ENCODE measurements around the gene SRPX2.

SRPX2 gene

GRCh38 chrX:100685284-100685996 is 41.4 kb downstream of the SRPX2 start:
- H3K4me3 ChIP-seq (ENCODE audit: low read length) = no peak overlapping the region
- no peaks in the 10 kb centered on the region for H3K9me3 ChIP-seq (ENCODE audit: control insufficient read depth, low read length)
- no peaks in the 10 kb centered on the region for H3K36me3 ChIP-seq (ENCODE audit: control insufficient read depth, insufficient read depth, low read length)
- H3K9ac ChIP-seq (ENCODE audit: low read length) = no peak overlapping the region
- H3K4me1 ChIP-seq (ENCODE audit: control insufficient read depth, insufficient read depth, low read length) = no peaks in the 10 kb centered on the region
- no peaks in the 10 kb centered on the region for H3K27me3 ChIP-seq (ENCODE audit: control insufficient read depth, insufficient read depth, low read length)

GRCh38 chrX:100685997-100686305 is 42.0 kb downstream of the SRPX2 start:
- H3K9me3 ChIP-seq (ENCODE audit: control insufficient read depth, low read length) = no peaks in the 10 kb centered on the region
- no peak overlapping the region for H3K4me3 ChIP-seq (ENCODE audit: low read length)
- H3K9ac ChIP-seq (ENCODE audit: low read length) = no peak overlapping the region
- H3K36me3 ChIP-seq (ENCODE audit: control insufficient read depth, insufficient read depth, low read length) = no peaks in the 10 kb centered on the region
- H3K4me1 ChIP-seq (ENCODE audit: control insufficient read depth, insufficient read depth, low read length) = no peaks in the 10 kb centered on the region
- no peaks in the 10 kb centered on the region for H3K27me3 ChIP-seq (ENCODE audit: control insufficient read depth, insufficient read depth, low read length)

GRCh38 chrX:100687128-100687527 is 43.1 kb downstream of the SRPX2 start:
- H3K27me3 ChIP-seq (ENCODE audit: control insufficient read depth, insufficient read depth, low read length) = no peaks in the 10 kb centered on the region
- H3K36me3 ChIP-seq (ENCODE audit: control insufficient read depth, insufficient read depth, low read length) = no peaks in the 10 kb centered on the region
- H3K4me3 ChIP-seq (ENCODE audit: low read length) = no peak overlapping the region
- no peaks in the 10 kb centered on the region for H3K4me1 ChIP-seq (ENCODE audit: control insufficient read depth, insufficient read depth, low read length)
- H3K9me3 ChIP-seq (ENCODE audit: control insufficient read depth, low read length) = no peaks in the 10 kb centered on the region
- H3K9ac ChIP-seq (ENCODE audit: low read length) = no peak overlapping the region

GRCh38 chrX:100687546-100687945 is 43.5 kb downstream of the SRPX2 start:
- no peaks in the 10 kb centered on the region for H3K36me3 ChIP-seq (ENCODE audit: control insufficient read depth, insufficient read depth, low read length)

GRCh38 chrX:100695302-100695701 is 51.3 kb downstream of the SRPX2 start:
- Histone ChIP-seq H3K9ac (ENCODE audit: low read length) (no peak overlapping the region), H3K27me3 (ENCODE audit: control insufficient read depth, insufficient read depth, low read length) (no peaks in the 10 kb centered on the region), H3K4me1 (ENCODE audit: control insufficient read depth, insufficient read depth, low read length) (no peaks in the 10 kb centered on the region), H3K36me3 (ENCODE audit: control insufficient read depth, insufficient read depth, low read length) (no peaks in the 10 kb centered on the region), H3K9me3 (ENCODE audit: control insufficient read depth, low read length) (no peaks in the 10 kb centered on the region), H3K4me3 (ENCODE audit: low read length) (no peak overlapping the region)

More at GRCh38 chrX:100687546-100687945, 43.5 kb downstream of the SRPX2 start:
- H3K9ac ChIP-seq (ENCODE audit: low read length) = no peak overlapping the region
- H3K4me3 ChIP-seq (ENCODE audit: low read length) = no peak overlapping the region
- H3K4me1 ChIP-seq (ENCODE audit: control insufficient read depth, insufficient read depth, low read length) = no peaks in the 10 kb centered on the region
- H3K9me3 ChIP-seq (ENCODE audit: control insufficient read depth, low read length) = no peaks in the 10 kb centered on the region
- no peaks in the 10 kb centered on the region for H3K27me3 ChIP-seq (ENCODE audit: control insufficient read depth, insufficient read depth, low read length)

GRCh38 chrX:100695991-100696390 is 52.0 kb downstream of the SRPX2 start:
- no peaks in the 10 kb centered on the region for H3K9me3 ChIP-seq (ENCODE audit: control insufficient read depth, low read length)
- no peak overlapping the region for H3K9ac ChIP-seq (ENCODE audit: low read length)
- no peaks in the 10 kb centered on the region for H3K4me1 ChIP-seq (ENCODE audit: control insufficient read depth, insufficient read depth, low read length)
- H3K27me3 ChIP-seq (ENCODE audit: control insufficient read depth, insufficient read depth, low read length) = no peaks in the 10 kb centered on the region
- no peaks in the 10 kb centered on the region for H3K36me3 ChIP-seq (ENCODE audit: control insufficient read depth, insufficient read depth, low read length)
- no peak overlapping the region for H3K4me3 ChIP-seq (ENCODE audit: low read length)

GRCh38 chrX:100696699-100697351 is 52.8 kb downstream of the SRPX2 start:
- Histone ChIP-seq H3K4me1 (ENCODE audit: control insufficient read depth, insufficient read depth, low read length) (no peaks in the 10 kb centered on the region), H3K27me3 (ENCODE audit: control insufficient read depth, insufficient read depth, low read length) (no peaks in the 10 kb centered on the region)

GRCh38 chrX:100698551-100698950 is 54.6 kb downstream of the SRPX2 start:
- Histone ChIP-seq H3K9ac (ENCODE audit: low read length) (no peak overlapping the region), H3K36me3 (ENCODE audit: control insufficient read depth, insufficient read depth, low read length) (no peaks in the 10 kb centered on the region), H3K4me1 (ENCODE audit: control insufficient read depth, insufficient read depth, low read length) (no peaks in the 10 kb centered on the region), H3K27me3 (ENCODE audit: control insufficient read depth, insufficient read depth, low read length) (no peaks in the 10 kb centered on the region), H3K9me3 (ENCODE audit: control insufficient read depth, low read length) (no peaks in the 10 kb centered on the region), H3K4me3 (ENCODE audit: low read length) (no peak overlapping the region)

More at GRCh38 chrX:100696699-100697351, 52.8 kb downstream of the SRPX2 start:
- Histone ChIP-seq H3K36me3 (ENCODE audit: control insufficient read depth, insufficient read depth, low read length) (no peaks in the 10 kb centered on the region), H3K9ac (ENCODE audit: low read length) (no peak overlapping the region), H3K4me3 (ENCODE audit: low read length) (no peak overlapping the region), H3K9me3 (ENCODE audit: control insufficient read depth, low read length) (no peaks in the 10 kb centered on the region)

- H3K9ac ChIP-seq (ENCODE audit: low read length) = no peak overlapping the region
Measured at GRCh38 chrX:100700809-100701208, 56.8 kb downstream of the SRPX2 start.

GRCh38 chrX:100704581-100705203 is 60.7 kb downstream of the SRPX2 start:
- H3K4me1 ChIP-seq (ENCODE audit: control insufficient read depth, insufficient read depth, low read length) = no peaks in the 10 kb centered on the region
- no peak overlapping the region for H3K9ac ChIP-seq (ENCODE audit: low read length)
- H3K4me3 ChIP-seq (ENCODE audit: low read length) = no peak overlapping the region
- H3K36me3 ChIP-seq (ENCODE audit: control insufficient read depth, insufficient read depth, low read length) = no peaks in the 10 kb centered on the region
- H3K9me3 ChIP-seq (ENCODE audit: control insufficient read depth, low read length) = no peaks in the 10 kb centered on the region
- no peaks in the 10 kb centered on the region for H3K27me3 ChIP-seq (ENCODE audit: control insufficient read depth, insufficient read depth, low read length)

More at GRCh38 chrX:100700809-100701208, 56.8 kb downstream of the SRPX2 start:
- Histone ChIP-seq H3K27me3 (ENCODE audit: control insufficient read depth, insufficient read depth, low read length) (no peaks in the 10 kb centered on the region), H3K4me1 (ENCODE audit: control insufficient read depth, insufficient read depth, low read length) (no peaks in the 10 kb centered on the region), H3K36me3 (ENCODE audit: control insufficient read depth, insufficient read depth, low read length) (no peaks in the 10 kb centered on the region), H3K4me3 (ENCODE audit: low read length) (no peak overlapping the region), H3K9me3 (ENCODE audit: control insufficient read depth, low read length) (no peaks in the 10 kb centered on the region)

GRCh38 chrX:100710816-100711215 is 66.8 kb downstream of the SRPX2 start:
- Histone ChIP-seq H3K9ac (ENCODE audit: low read length) (no peak overlapping the region), H3K36me3 (ENCODE audit: control insufficient read depth, insufficient read depth, low read length) (no peaks in the 10 kb centered on the region), H3K27me3 (ENCODE audit: control insufficient read depth, insufficient read depth, low read length) (no peaks in the 10 kb centered on the region), H3K4me3 (ENCODE audit: low read length) (no peak overlapping the region), H3K4me1 (ENCODE audit: control insufficient read depth, insufficient read depth, low read length) (no peaks in the 10 kb centered on the region), H3K9me3 (ENCODE audit: control insufficient read depth, low read length) (no peaks in the 10 kb centered on the region)

GRCh38 chrX:100717363-100717762 is 73.4 kb downstream of the SRPX2 start:
- Histone ChIP-seq H3K9me3 (ENCODE audit: control insufficient read depth, low read length) (no peaks in the 10 kb centered on the region), H3K4me3 (ENCODE audit: low read length) (no peak overlapping the region), H3K9ac (ENCODE audit: low read length) (no peak overlapping the region), H3K27me3 (ENCODE audit: control insufficient read depth, insufficient read depth, low read length) (no peaks in the 10 kb centered on the region), H3K4me1 (ENCODE audit: control insufficient read depth, insufficient read depth, low read length) (peaks cover 3% of the 10 kb centered on the region), H3K36me3 (ENCODE audit: control insufficient read depth, insufficient read depth, low read length) (no peaks in the 10 kb centered on the region)
